ENCODE data around the gene RC3H1. TPM values are rescaled to one million over a fixed set of nuclear protein-coding genes. Genes with fewer than 3 reads are reported as not detected.

Gene RC3H1
- total RNA-seq, 1 experiment from 2014 or later = 42.1 TPM

DNA sequence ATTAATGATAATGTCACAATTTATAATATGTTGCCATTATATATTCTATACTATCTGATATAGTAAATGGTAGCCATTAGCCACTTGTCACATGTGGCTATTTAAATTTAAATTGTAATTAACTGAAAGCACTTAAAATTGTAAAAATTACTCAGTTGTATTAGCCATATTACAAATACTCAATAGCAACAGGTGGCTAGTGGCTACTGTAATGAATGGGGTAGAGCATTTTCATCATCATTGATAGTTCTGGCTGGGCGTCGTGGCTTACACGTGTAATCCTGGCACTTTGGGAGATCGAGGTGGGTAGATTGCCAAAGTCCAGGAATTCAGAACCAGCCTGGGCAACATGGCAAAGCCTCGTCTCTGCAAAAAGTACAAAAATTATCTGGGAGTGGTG lies 137.5 kb downstream of the RC3H1 start:
- TF ChIP-seq, protein P1, sequence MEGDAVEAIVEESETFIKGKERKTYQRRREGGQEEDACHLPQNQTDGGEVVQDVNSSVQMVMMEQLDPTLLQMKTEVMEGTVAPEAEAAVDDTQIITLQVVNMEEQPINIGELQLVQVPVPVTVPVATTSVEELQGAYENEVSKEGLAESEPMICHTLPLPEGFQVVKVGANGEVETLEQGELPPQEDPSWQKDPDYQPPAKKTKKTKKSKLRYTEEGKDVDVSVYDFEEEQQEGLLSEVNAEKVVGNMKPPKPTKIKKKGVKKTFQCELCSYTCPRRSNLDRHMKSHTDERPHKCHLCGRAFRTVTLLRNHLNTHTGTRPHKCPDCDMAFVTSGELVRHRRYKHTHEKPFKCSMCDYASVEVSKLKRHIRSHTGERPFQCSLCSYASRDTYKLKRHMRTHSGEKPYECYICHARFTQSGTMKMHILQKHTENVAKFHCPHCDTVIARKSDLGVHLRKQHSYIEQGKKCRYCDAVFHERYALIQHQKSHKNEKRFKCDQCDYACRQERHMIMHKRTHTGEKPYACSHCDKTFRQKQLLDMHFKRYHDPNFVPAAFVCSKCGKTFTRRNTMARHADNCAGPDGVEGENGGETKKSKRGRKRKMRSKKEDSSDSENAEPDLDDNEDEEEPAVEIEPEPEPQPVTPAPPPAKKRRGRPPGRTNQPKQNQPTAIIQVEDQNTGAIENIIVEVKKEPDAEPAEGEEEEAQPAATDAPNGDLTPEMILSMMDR (IDR thresholded peaks at IDR 0.05; ENCODE audit: unreplicated experiment) = no peak

More for the DNA sequence above, 137.5 kb downstream of the RC3H1 start:
- Mint-ChIP-seq H3K4me1 (ENCODE audit: low read depth, unreplicated experiment) (no peaks in the 10 kb centered on the region), H3K27me3 (ENCODE audit: unreplicated experiment) (no peaks in the 10 kb centered on the region), H3K9me3 (ENCODE audit: low read depth, unreplicated experiment) (no peaks in the 10 kb centered on the region), H3K27ac (ENCODE audit: unreplicated experiment) (no peak overlapping the region), H3K36me3 (ENCODE audit: insufficient read depth, unreplicated experiment) (peaks cover under 1% of the 10 kb centered on the region), H3K4me3 (ENCODE audit: low read depth, unreplicated experiment) (no peak overlapping the region)
- CTCF ChIA-PET = no interaction called here
- BruUV-seq (replicated peaks) = no TSS peak
- no peak for DNase-seq
- intact Hi-C loops (cut with micrococcal nuclease; ENCODE audit: unreplicated experiment) = no loop called here

Other genes with a start within 250 kb of the RC3H1 start
- gene DARS2, start 197.7 kb downstream of the RC3H1 start, total RNA-seq (2022) = 48.4 and 56.3 TPM in 2 replicates
- 30.3 and 31.2 TPM in 2 replicates for gene CENPL, start 197.5 kb downstream of the RC3H1 start, total RNA-seq (2022)
- gene GAS5, start 154.4 kb downstream of the RC3H1 start, total RNA-seq (2022) = 345 and 367 TPM in 2 replicates
- gene ZBTB37, start 154.0 kb downstream of the RC3H1 start, total RNA-seq (2022) = 10.9 and 11.7 TPM in 2 replicates
- gene SERPINC1, start 105.0 kb downstream of the RC3H1 start, total RNA-seq (2022) = 0.59 TPM in 1 of 2 replicates, not detected in the other
- gene RABGAP1L, start 137.2 kb upstream of the RC3H1 start, total RNA-seq (2022) = 132 and 135 TPM in 2 replicates